C4-2B (cell line): ENCODE measurements around the gene REC114.

Experiments used
- CTCF ChIP-seq: fragments of 450-650 bp; conservative IDR thresholded peaks from 2 replicates; pipeline ENCODE4 v1.5.1; 2017; ENCODE audit warnings: mild to moderate bottlenecking
- ZFX ChIP-seq: fragments of 450-650 bp; IDR thresholded peaks from 2 replicates; pipeline ENCODE4 v1.6.1; 2017

- TF ChIP-seq CTCF (no peak), ZFX (no peak)
Observed at GRCh38 chr15:73569361-73569760, 126.4 kb downstream of the REC114 start.
